Stimulated activated CD4-positive, alpha-beta T cell treated with anti-CD3 and anti-CD28 coated beads, TNF-alpha, amount 100 ng/mL, for 24 hours (primary cell): Measurements from ENCODE around the gene ASIC1.
"Not testable (repeated sequence)": the region's sequence is repeated elsewhere in the genome, so short reads cannot be mapped to it uniquely, and the experiment has no call there.

Experiments used
- DNase-seq, 3 experiments: peaks; one replicate each; pipeline ENCODE4 v3.0.0-alpha.2; 2020; ENCODE audit warnings: low read depth in 3 of 3

Gene ASIC1

GRCh38 chr12:50061946-50062686 lies 4.7 kb downstream of the ASIC1 start:
- DNase-seq: no peak

GRCh38 chr12:50062728-50063460 lies 5.5 kb downstream of the ASIC1 start:
- no peak for DNase-seq

GRCh38 chr12:50065726-50066310 lies 8.4 kb downstream of the ASIC1 start:
- DNase-seq: no peak

DNA sequence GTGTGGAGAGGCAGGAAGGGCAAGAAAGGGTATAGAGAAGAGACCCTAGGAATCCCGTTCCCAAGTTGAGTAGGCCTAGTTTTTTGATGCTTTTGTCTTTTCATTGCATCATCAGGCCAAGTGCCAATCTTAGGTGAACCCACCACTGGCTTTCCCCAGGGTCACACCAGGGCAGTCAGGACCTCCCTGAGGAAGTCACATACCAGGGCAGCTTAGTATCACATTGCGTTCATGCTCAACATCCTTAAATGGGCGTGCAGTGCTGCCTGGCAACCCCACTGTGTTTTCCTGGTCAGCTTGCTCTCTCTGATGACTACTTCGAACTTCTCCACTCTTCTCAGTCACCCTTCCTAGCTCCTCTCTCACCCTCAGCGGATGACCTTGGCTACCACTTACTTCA lies 9.0 kb downstream of the ASIC1 start:
- no peak for DNase-seq

- no peak for DNase-seq
Observed at GRCh38 chr12:50069069-50069468, 11.7 kb downstream of the ASIC1 start.

- no peak for DNase-seq
Observed at GRCh38 chr12:50069539-50069938, 12.1 kb downstream of the ASIC1 start.

DNA sequence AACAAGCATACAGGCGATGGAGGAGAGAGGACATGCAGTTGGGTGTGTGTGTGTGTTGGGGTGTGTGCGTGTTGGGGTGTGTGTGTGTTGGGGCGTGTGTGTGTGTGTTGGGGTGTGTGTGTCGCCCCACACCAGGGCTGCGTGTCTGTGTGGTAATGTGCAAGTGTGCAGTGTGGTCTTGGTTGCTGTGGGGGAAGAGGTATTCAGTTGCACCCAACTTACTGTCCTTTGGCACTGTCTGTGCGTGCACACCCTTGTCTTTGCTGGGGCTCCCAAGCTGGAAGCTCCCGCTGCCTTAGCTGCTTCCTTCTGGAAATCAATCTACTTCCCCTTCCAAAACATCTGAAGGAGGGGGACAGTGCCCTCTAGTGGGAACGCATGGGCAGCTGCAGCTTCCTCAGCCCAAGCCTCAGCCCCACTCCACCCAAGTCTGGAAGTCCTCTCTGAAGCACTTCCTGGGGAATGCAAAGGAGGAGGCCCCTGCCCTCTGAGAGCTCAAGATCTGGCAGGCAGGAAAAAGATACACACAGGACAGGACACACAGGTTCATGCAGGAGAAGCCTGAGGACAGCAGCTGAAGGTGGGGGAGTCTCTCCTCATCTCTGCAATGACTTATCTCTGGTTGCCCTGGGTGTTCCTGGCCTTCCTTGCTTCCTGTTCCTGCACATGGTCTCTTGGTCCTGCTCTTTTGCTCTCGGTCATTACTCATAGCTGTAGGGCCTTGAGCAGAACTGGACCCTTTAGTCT lies 13.1 kb downstream of the ASIC1 start:
- DNase-seq: peak in 2 of 3 experiments; percentile 31 to 56

DNA sequence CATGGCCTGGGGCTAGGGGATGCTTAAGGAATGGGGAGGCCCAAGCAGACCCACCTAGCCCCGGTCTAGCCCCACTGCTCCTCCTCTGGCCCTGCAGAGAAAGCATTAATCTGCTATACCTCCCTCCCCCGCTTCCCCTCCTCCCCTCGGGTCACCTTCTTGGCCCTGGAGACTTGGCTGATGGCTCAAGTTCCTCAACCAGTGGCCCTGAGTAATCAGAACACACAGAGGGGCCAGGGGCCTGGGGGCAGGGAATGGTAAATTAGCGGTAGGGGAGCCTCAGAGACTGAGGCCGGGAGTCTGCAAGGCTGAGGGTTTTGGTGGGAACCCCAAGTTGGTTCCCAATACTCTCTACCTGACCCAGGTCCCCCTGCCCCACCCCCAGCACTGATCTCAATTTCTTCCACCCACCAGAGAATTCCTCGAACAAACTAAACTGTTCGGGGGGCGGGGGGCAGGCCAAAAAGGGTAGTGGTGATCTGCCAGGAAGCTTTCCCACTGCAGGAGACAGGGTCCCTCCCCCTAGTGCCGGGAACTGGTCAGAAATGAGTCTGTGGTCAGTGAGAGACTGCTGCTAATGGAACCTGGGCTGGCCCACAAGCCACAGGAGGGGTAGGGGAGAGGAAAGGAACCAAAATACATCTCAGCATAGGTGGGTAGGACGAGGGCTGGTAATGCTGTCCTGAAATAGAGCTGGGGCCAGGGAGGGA lies 15.0 kb downstream of the ASIC1 start:
- DNase-seq: no peak

GRCh38 chr12:50073206-50073605 lies 15.8 kb downstream of the ASIC1 start:
- DNase-seq: no peak

GRCh38 chr12:50073712-50074111 lies 16.3 kb downstream of the ASIC1 start:
- no peak for DNase-seq

DNA sequence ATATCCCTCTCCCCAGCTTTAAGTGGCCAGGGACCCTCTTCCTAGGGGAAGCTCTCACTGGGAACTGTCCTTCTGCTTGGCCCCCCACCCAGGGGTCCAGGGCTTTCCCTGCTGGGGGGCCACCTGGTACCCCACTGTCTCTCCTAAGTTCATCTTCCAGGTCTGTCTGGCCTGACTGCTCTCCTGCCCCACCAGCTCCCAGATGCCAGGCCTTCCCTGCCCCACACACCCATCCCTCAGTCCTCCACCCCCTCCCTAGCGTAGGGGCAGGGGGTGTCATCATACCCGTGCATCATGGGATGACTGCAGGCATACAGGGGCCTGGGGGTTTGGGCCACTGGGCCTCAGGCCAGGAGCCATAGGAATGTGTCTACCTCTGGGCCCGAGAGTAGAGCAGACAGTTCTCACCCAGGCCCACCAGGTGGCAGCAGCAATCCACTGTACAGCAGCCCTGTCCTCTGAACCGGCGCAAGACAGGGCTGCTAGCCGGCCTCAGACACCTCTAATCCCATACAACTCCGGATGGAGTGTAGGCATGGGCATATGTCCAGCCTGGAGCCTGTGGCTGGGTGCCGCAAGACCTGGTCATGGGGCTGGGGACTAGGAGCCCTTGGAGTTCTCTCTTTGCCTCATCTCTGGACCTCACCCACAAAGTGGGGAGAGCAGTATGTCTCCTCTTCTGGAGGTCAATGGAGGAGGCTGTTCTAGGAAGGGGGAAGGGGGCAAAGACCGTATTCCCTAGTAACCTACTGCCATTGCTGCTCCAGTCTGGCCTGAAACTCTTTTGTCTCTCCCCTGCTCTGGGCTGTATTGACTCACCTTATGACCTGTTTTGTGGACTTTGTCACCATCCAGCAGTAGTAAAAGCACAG lies 17.8 kb downstream of the ASIC1 start:
- DNase-seq: peak; percentile 61 to 80 (median 67)

DNA sequence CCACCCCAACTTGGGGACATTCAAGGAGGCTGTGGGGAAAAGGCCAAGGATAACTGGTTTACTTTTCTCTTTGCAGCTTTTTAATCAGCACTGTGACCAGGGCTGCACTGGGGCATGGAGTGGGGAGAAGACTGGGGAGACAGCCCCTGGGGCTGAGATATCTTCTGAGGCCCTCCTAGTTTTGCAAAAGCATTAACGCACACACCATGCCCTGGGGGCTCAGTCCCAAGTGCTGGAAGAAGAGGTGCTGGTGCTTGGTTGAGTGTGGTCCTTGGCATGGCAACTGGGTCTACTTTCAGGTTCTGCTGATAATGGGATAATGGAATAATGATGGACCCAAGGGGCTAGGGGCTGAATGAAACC lies 18.4 kb downstream of the ASIC1 start:
- DNase-seq: no peak

DNA sequence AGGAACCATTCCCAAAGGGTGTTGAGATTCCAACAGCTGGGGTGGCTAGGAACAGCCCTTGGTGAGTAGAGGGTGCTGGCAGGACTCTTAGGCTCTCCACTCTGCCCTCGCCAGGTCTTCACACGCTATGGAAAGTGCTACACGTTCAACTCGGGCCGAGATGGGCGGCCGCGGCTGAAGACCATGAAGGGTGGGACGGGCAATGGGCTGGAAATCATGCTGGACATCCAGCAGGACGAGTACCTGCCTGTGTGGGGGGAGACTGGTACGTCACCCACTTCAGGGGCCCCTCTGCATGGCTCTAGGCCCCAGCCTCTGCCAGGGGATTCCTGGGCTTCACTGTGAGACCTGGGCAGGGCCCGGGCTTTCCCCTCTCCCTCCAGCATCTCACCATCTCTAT lies 19.7 kb downstream of the ASIC1 start:
- DNase-seq: no peak

- DNase-seq: no peak
Observed at GRCh38 chr12:50078281-50078680, 20.9 kb downstream of the ASIC1 start.

DNA sequence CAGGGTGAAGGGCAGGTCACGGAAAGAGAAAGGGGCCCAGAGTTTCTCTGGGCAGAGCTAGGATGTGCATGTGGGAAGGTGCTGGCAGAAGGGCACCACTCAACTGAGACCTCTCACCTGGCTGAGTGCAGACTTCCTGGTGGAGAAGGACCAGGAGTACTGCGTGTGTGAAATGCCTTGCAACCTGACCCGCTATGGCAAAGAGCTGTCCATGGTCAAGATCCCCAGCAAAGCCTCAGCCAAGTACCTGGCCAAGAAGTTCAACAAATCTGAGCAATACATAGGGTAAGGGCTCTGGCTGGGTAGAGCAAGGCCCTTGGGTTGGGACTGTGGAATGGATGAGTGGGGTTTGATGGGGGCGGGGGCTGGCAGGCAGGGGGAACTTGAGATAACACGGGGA lies 22.4 kb downstream of the ASIC1 start:
- DNase-seq: no peak

- DNase-seq: no peak
Observed at GRCh38 chr12:50081096-50081808, 23.9 kb downstream of the ASIC1 start.

GRCh38 chr12:50082644-50083043 lies 25.2 kb downstream of the ASIC1 start:
- DNase-seq: no peak

- no peak for DNase-seq
Observed at GRCh38 chr12:50083301-50083700, 25.9 kb downstream of the ASIC1 start.

DNA sequence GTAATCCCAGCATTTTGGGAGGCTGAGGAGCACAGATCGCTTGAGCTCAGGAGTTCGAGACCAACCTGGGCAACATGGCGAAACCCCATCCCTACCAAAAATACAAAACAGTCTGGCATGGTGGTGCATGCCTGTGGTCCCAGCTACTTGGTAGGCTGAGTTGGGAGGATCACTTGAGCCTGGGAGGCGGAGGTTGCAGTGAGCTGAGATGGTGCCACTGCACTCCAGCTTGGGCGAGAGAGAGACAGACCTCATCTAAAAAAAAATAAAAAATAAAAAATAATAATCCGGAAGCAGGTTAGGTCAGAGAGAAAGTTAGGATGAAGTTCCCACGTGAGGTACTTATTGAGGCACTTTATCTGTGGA lies 27.0 kb downstream of the ASIC1 start:
- not testable (repeated sequence) for DNase-seq
